ENCODE results near the gene SNED1.

Gene SNED1
- total RNA-seq, result 2.0 to 11.0 (median 4.5) reads per million in 18 experiments

- peak; percentile 75 to 86 for DNase-seq
Observed at GRCh38 chr2:240997856-240998705, at the start of gene SNED1. Gene SNED1, plus strand, starts transcription at chr2:240998618. Its CDS starts 220 bp downstream, at chr2:240998838.

DNA sequence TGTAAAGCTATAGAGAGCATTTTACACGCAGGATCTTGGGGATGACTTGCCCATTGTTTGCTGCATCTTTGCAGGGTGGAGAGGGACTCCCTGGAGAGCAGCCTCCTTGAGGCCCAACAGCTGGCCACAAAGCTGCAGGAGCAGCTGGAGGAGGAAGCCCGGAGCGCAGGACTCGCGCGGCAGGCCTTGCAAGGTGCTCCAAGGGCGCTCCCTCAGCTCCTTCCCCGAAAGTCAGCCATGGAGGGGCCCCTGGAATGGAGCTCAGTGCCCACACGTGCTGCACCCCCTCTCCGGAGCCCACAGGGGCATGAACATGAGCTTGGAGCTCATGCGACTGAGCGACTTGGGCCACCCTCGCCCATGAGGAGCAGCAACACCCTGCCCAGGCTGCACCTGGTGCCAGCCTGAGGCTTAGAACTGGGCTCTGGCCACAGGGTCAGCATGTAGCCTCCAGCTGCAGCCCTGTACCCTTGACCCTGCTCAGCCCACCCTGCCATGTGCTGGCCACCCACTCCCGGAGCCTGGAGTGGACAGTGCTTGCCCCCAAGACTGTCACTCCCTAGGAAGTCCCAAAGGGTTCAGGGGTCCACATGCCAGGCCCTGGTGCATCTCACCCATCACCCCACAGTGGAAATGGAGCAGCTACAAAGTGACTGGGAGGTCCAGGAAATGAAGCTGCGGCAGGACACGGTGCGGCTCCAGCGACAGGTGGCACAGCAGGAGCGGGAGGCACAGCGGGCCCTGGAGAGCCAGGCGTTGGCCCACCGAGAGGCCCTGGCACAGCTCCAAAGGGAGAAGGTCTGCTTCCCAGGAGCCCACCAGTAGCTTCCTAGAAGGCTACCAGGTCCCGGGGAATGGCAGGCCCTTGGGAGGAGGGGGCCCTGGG, 49.3 kb upstream of the SNED1 start:
- no peak for DNase-seq

DNA sequence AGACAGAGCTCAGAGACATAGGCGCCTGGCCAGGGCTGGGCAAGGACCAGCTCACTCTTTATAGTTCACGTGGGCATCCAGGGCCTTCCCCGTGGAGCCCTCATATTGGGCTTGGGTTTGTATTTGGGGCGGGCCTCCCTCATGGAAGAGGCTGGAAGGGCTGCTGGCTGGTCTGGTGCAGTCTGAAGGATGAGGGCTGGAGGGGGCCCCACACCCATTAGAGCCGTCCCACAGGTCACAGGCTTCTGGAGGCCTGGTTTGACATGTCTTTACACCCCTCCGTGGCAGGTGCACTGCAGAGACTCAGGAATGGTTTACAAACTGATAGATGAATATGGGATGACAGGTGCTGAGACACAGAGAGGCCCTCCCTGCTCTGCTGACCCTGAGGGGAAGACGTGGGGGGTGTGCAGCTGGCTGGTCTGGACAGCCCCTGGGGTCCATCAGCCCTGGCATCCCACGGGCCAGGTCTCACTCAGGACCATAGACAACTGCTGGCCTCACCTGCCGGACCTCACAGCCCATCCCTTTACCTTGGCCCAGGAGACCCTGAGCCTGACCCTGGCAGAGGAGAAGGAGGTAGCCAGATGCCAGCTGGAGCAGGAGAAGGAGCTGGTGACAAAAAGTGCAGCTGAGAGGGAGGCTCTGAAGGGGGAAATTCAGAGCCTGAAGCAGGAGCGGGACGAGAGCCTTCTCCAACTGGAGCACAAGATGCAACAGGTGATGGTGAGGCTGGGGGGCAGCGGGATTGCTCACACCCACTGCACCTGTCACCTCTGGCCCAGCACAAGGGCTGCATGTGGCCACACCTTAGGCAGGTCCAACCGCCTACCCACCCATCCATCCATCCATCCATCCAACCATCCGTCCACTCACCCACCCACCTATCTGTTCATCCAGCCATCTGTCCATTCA, 48.4 kb upstream of the SNED1 start:
- no peak for DNase-seq

DNA sequence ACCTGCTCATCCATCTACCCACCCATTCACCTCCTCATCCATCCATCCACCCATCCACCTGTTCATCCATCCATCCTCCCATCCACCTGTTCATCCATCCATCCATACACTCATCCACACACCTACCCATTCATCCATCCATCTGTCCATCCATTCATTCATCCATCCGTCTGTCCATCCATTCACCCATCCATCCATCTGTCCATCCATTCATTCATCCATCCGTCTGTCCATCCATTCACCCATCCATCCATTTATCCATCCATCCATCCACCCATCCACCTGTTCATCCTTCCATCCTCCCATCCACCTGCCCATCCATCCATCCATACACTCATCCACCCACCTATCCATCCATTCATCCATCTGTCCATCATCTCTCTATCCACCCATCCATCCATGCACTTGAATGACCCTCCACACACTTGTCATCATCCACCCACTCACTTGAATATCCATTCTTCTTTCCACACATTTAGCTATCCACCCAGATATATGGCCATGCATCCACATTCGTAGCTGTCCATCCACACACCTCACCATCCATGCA, 47.3 kb upstream of the SNED1 start:
- DNase-seq, result no peak

- DNase-seq, result no peak
Observed at GRCh38 chr2:240952496-240953246, 45.7 kb upstream of the SNED1 start.

GRCh38 chr2:240953426-240954410, 44.7 kb upstream of the SNED1 start:
- DNase-seq, result no peak

DNA sequence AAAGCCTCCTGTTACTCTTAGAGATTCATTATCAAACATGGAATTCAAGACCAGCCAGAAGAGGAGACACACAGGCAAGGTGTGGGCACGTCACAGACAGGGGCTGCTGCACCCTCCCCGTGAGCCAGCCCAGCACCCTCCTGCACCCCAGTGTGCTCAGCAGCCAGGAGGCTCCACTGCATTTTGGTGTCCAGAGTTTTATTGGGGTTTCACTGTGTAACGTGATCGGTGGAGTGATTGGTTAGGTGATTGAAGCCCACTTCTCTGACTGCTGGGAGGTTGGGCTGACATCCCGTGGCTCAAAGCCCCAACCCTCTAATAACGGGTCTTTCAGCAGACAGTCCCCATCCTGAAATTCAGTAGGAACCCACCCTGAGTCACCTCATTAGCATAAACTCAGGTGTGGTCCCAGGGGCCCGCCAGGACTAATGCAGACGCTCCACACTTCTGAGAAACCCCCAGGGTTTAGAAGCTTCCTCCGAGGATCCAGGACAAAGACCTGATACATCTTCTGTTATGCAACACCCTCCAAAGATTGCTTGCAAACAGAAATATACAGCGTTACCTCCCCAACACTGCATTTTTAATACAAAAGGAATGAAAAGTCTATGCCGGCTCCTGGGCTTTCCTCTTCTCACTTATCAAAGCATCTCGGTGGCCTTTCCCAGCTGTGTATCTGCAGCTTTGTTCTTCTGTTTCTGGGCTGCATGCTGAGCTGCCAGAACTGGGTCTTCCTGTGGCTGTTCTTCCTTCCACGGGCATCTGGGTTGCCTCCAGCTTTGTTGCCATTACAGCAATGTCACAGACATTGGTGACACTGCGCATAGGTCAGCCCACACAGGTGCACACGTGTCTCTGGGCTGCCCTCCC, 43.7 kb upstream of the SNED1 start:
- no peak for DNase-seq

DNA sequence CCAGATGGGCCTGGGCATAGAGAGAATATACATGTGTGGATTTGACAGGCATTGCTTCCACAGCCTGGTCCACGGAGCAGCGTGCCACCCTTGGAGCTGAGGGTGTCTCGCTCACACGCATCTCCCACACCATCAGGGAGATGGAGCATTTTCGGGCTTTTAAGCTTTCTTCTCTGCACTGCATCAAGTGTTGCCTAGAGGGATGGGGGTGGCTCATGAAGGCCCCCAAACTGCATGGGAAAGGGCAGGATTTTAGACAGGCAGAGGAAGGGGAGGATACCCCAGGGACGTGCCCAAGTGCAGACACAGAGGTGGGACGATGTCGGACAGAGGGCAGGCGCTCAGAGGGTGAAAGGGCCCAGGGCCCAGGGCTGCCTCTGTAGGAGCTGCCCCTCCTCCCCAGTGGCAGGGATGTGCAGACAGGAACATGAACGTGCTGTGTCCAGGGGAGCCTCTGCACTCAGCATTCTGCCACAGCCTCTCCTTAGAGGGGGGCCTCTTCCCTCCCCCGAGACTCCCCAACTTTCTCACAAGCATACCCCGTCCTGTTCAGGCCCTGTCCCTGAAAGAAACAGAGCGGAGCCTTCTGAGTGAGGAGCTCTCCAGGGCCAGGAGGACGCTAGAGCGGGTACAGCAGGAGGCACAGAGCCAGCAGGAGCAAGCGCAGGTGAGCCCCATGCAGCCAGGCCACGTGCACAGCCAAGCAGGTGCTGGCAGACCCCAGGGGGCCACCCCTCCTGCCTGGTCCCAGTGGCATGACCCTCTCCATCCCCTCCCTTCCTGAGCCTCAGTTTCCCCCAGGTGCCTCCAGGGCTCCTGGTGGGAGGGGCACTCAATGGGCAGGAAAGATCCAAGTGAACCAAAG, 42.9 kb upstream of the SNED1 start:
- DNase-seq, result no peak

DNA sequence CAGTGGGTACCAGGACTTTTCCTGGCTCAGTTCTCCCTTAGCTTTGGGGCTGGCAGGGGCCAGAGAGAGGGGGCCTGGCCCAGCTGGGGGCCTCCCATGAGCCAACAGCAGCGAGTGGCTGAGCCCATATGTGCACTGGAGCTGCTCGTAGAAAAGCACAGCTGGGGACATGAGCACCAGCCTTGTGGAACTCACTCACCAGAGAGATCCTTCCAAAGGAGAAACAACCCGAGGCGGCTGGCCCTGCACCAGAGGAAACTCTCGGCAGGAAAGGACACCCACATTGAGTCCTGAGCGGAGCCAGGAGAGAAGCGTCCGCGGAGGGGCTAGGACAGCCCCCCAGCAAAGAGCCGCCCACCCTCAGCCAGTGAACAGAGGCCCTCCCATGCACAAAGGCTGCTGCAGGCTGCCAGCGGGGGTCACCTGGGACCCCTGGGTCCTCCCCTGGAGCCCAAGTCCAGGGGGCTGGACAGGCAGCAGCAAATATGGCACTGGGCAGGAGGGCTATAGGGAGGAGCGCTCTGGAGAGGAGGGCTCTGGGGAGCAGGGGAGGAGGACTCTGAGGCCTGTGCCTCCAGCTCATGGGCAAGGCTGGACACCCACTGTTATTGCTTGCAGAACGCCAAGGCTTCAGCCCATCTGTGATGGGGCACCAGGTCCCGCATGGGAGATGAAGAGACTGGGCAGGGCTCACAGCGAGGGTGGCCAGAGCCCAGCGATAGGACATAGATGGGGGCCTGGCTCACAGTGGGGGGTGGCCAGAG, 42.1 kb upstream of the SNED1 start:
- DNase-seq, result no peak

GRCh38 chr2:240956935-240957655, 41.3 kb upstream of the SNED1 start:
- DNase-seq, result no peak

- no peak for DNase-seq
Observed at GRCh38 chr2:240957656-240958365, 40.6 kb upstream of the SNED1 start.

DNA sequence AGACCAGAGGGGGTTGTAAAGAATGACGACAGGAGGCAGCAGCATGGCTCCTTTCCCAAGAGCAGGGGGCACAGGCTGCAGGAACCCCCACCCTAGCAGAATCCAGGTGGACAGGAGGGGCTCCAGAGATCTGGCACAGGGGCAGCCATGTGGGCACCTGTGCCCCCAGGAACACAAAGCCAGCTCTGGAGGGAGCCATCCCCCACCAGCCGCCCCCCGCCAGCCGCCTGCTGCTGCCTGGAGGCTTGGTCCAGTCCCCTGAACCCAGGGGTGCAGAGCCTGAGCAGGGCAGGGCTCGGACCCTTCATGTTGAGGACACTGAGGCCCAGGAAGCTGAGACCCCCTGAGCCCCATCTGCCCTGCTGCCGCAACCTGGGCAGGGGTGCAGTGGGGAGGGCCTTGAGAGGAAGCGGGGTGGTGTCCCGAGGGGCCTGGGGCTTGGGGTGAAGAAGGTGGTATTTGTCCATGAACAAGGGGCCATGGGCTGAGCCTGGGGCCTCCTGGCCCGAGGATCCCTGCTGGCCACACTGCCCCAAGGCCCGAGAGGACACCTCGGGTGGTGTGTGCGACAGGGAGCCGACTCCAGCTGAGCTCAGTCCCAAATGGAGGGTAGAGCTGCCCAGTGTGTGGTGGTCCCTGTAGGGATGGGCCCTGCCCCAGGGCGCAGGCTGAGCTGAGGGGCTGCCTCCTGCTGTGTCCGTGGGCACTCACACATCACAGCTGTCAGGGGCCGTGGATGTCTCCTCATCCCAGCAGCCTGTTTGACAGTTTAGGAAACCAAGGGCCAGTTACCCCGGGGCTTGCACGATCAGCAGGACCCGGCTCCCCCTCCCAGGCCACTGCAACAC, 39.8 kb upstream of the SNED1 start:
- DNase-seq, result no peak

DNA sequence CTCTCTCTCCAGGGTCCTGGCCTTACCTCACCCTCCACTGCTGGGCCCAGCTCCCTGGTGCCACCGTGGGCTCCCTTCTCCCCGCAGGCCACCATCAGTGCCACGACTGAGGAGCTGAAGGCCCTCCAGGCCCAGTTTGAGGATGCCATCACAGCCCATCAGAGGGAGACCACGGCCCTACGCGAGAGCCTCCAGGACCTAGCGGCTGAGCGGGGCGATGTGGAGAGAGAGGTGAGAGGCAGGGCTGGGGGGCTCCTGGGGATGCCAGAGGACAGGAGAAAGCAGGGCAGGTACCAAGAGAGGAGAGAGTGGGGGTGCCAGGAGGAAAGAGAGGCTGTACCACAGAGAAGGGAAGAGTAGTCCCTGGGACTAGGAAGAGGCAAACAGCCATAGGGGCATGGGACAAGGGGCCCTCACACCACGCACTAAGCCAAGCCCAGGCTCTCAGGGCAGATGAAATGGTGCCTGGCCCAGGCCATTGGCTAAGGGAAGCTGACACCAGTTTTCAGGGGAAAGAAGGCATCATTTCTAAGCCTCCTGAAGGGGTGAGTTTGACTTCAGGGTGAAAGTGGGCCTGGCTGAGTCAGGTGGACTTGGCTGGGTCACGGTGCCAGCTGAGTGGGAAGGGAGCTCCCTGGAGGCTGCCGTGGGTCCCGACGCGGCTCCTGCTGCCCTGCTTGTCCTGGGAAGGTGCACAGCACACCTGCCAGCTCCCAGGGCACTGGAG, 39.0 kb upstream of the SNED1 start:
- no peak for DNase-seq

DNA sequence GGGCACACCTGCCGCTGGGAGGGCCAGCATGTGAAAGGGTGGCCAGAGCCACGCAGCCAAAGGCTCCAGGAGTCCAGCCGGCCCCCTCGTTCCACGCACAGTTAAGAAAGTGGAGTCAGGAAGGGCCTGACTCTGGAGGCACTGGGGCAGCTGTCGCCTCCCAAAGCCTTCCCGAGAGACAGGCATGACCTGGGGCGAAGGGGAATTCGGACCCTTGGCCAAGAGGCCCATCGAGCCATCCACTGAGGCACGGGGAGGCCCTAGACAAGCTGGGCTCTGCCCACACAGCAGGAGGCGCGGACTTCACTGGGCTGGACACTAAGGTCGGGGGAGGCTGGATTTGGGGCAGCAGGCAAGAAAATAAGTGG, 38.5 kb upstream of the SNED1 start:
- DNase-seq, result no peak

All from inflammatory macrophage (primary cell).